UCSD-AML1 (cell line): ENCODE results near the gene AP2S1.
"Not testable (repeated sequence)": the region's sequence is repeated elsewhere in the genome, so short reads cannot be mapped to it uniquely, and the experiment has no call there.

ENCODE experiments used
- DNase-seq: peaks from one replicate; lab custom pipeline; 2025; ENCODE audit not compliant: unreplicated experiment; lab: John Stamatoyannopoulos, UW

AP2S1 gene

GRCh38 chr19:46809534-46810272, 40.9 kb downstream of the AP2S1 start:
- DNase-seq = no peak

- DNase-seq = no peak
These were observed 44.0 kb downstream of the AP2S1 start for GRCh38 chr19:46806656-46807055.

GRCh38 chr19:46804432-46804831, 46.2 kb downstream of the AP2S1 start:
- not testable (repeated sequence) for DNase-seq

GRCh38 chr19:46803555-46803954, 47.1 kb downstream of the AP2S1 start:
- no peak for DNase-seq

GRCh38 chr19:46802152-46802551, 48.5 kb downstream of the AP2S1 start:
- no peak for DNase-seq

GRCh38 chr19:46798713-46799112, 51.9 kb downstream of the AP2S1 start:
- DNase-seq = no peak

- no peak for DNase-seq
These were observed 52.8 kb downstream of the AP2S1 start for GRCh38 chr19:46797881-46798280.

GRCh38 chr19:46791944-46792343, 58.7 kb downstream of the AP2S1 start:
- DNase-seq = no peak

GRCh38 chr19:46789371-46789770, 61.3 kb downstream of the AP2S1 start:
- no peak for DNase-seq

GRCh38 chr19:46788968-46789338, 61.7 kb downstream of the AP2S1 start:
- no peak for DNase-seq

GRCh38 chr19:46788262-46788967, 62.2 kb downstream of the AP2S1 start, which contains the start of gene SLC1A5:
Gene SLC1A5, minus strand, starts transcription at chr19:46788594. Its CDS starts 629 bp downstream, at chr19:46787965.
- DNase-seq = peak; percentile 98
